ENCODE results near the gene LRRC52. TPM values are rescaled to one million over a fixed set of nuclear protein-coding genes. Genes with fewer than 3 reads are reported as not detected.

Gene LRRC52
- total RNA-seq, 4 donors from 2014 or later = not detected

DNA sequence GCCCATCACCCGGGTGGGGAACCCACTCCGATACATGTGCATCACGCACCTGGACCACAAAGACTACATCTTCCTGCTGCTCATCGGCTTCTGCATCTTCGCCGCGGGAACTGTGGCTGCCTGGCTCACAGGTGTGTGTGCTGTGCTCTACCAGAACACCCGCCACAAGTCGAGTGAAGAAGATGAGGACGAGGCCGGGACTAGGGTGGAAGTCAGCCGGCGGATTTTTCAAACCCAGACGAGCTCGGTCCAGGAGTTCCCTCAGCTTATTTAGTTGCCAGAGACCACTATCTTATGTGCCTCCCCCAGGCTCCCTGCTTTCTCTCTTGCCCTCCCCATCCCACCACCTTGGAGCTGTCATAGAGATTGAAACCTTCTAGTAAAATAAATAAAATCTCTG lies 19.8 kb downstream of the LRRC52 start:
- H3K27ac ChIP-seq = no peak overlapping the region
- intact Hi-C loops (cut with DNase I; ENCODE audit: low total_unique reads) = no loop called here
- no peak overlapping the region for H3K4me3 ChIP-seq
- in situ Hi-C loops (cut with MboI; ENCODE audit: low pct_ligation_motif_present in 1 of 4, low pct_unique_long_range_greater_than_20kb in 1 of 4, low sequenced_read_pairs in 3 of 4) = no loop called here
- no peak for TF ChIP-seq CTCF (IDR thresholded peaks at IDR 0.05)
- H3K4me1 ChIP-seq = no peaks in the 10 kb centered on the region
- H3K27me3 ChIP-seq = no peaks in the 10 kb centered on the region
- no peaks in the 10 kb centered on the region for H3K36me3 ChIP-seq
- H3K9me3 ChIP-seq = no peaks in the 10 kb centered on the region
- WGBS, 2 donors (ENCODE audit: low coverage in 1 of 2) = 92% methylated on average over 15 of the region's 15 CpGs; no CpG with 5 or more reads in 1 of the 2 donors
- DNase-seq = no peak

DNA sequence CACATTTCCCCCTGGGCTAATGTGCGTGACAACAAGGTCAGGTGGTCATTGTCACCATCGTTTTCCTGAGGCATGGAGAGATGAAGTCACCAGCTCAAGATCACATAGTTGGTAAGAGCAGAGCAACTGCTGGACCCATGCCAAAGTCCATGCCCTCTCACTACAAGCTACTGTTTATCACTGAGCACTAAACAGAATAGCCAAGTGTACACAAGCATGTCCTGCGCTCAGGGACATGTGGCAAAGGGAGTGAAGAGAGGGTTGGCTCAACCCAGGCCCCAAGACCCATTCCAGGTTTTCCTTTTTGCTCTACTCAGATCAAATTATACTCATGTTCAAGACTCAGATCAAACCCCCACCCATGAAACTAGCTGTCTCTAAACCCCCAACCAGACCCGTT lies 20.8 kb downstream of the LRRC52 start:
- in situ Hi-C loops (cut with MboI; ENCODE audit: low pct_ligation_motif_present in 1 of 4, low pct_unique_long_range_greater_than_20kb in 1 of 4, low sequenced_read_pairs in 3 of 4) (no loop called here), intact Hi-C loops (cut with DNase I; ENCODE audit: low total_unique reads) (no loop called here)
- no peak for DNase-seq
- H3K36me3 ChIP-seq = no peaks in the 10 kb centered on the region
- H3K27ac ChIP-seq = no peak overlapping the region
- no peak overlapping the region for H3K4me3 ChIP-seq
- H3K27me3 ChIP-seq = no peaks in the 10 kb centered on the region
- no peaks in the 10 kb centered on the region for H3K9me3 ChIP-seq
- H3K4me1 ChIP-seq = no peaks in the 10 kb centered on the region
- no peak for TF ChIP-seq CTCF (IDR thresholded peaks at IDR 0.05)
- no peak for TF ChIP-seq EP300 (IDR thresholded peaks at IDR 0.05; ENCODE audit: low read depth)
- no peak for TF ChIP-seq POLR2A (IDR thresholded peaks at IDR 0.05)
- TF ChIP-seq POLR2AphosphoS5 (IDR thresholded peaks at IDR 0.05) = no peak
- 50 to 73% methylated on average over 1 to 4 of the region's 4 CpGs for WGBS, 2 donors (ENCODE audit: low coverage in 1 of 2)

DNA sequence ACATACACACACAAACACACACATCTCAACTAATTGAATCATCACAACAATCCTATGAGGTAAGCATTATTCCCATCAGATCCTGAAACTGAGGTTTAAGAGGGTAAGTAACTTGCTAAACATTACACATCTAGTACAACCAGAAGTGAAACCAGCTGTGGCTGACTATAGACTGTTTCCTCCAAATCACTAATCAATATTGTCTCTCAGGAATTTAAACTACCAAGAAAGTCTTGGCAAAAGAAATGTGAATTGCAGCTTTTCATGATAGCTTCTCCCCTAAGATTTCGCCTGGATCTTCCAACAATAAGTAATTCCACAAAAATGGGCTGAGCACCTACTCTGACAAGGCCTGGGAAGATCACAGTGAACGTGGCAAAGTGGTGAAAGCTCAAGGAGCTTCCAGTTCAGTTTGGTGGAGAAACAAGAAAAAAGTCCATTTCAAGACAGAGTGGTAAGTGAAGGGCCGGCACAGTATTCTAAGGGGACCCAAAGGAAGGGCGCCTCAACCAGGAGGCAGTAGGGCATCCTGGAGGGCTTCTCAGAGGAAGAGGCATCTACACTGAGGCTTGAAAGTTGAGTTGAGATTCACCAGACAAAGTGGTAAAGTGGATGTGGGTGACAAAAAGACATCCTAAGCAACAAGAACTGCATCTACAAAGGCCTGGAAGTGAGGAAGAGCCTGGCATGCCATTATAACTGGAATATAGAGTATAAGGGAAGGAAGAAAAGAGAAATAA lies 22.1 kb downstream of the LRRC52 start:
- no peak overlapping the region for H3K27ac ChIP-seq
- in situ Hi-C loops (cut with MboI; ENCODE audit: low pct_ligation_motif_present in 1 of 4, low pct_unique_long_range_greater_than_20kb in 1 of 4, low sequenced_read_pairs in 3 of 4) = no loop called here
- no peak for DNase-seq
- no peaks in the 10 kb centered on the region for H3K36me3 ChIP-seq
- intact Hi-C loops (cut with DNase I; ENCODE audit: low total_unique reads) = no loop called here
- H3K27me3 ChIP-seq = no peaks in the 10 kb centered on the region
- H3K4me1 ChIP-seq = no peaks in the 10 kb centered on the region
- TF ChIP-seq EP300 (IDR thresholded peaks at IDR 0.05; ENCODE audit: low read depth) = no peak
- TF ChIP-seq POLR2AphosphoS5 (IDR thresholded peaks at IDR 0.05) = no peak
- TF ChIP-seq CTCF (IDR thresholded peaks at IDR 0.05) = no peak
- 79 to 90% methylated on average over 2 to 4 of the region's 4 CpGs for WGBS, 2 donors (ENCODE audit: low coverage in 1 of 2)
- no peak overlapping the region for H3K4me3 ChIP-seq
- no peaks in the 10 kb centered on the region for H3K9me3 ChIP-seq

- intact Hi-C loops (cut with DNase I; ENCODE audit: low total_unique reads) = no loop called here
These were observed 26.3 kb downstream of the LRRC52 start for GRCh38 chr1:165570078-165570477.

More at GRCh38 chr1:165570078-165570477, 26.3 kb downstream of the LRRC52 start:
- Histone ChIP-seq H3K9me3 (no peaks in the 10 kb centered on the region), H3K27me3 (peaks cover 2% of the 10 kb centered on the region), H3K27ac (no peak overlapping the region), H3K4me3 (no peak overlapping the region), H3K36me3 (no peaks in the 10 kb centered on the region), H3K4me1 (no peaks in the 10 kb centered on the region)
- WGBS, 2 donors (ENCODE audit: low coverage in 1 of 2) = 48 to 83% methylated on average over 1 to 3 of the region's 3 CpGs
- no peak for TF ChIP-seq POLR2AphosphoS5 (IDR thresholded peaks at IDR 0.05)
- no peak for TF ChIP-seq CTCF (IDR thresholded peaks at IDR 0.05)
- no peak for TF ChIP-seq POLR2A (IDR thresholded peaks at IDR 0.05)
- no peak for TF ChIP-seq EP300 (IDR thresholded peaks at IDR 0.05; ENCODE audit: low read depth)
- in situ Hi-C loops (cut with MboI; ENCODE audit: low pct_ligation_motif_present in 1 of 4, low pct_unique_long_range_greater_than_20kb in 1 of 4, low sequenced_read_pairs in 3 of 4) = no loop called here
- no peak for DNase-seq

Measured in transverse colon (tissue), 4 donors.